Stimulated activated CD4-positive, alpha-beta T cell treated with anti-CD3 and anti-CD28 coated beads, TNF-alpha, amount 100 ng/mL, for 48 hours (primary cell): ENCODE measurements around the gene PRMT3.
"Not testable (repeated sequence)": the region's sequence is repeated elsewhere in the genome, so short reads cannot be mapped to it uniquely, and the experiment has no call there.

Experiments
- DNase-seq, 3 donors: peaks; one replicate each; pipeline ENCODE4 v3.0.0-alpha.2; 2020; ENCODE audit warnings: low read depth in 3 of 3

Gene PRMT3

DNA sequence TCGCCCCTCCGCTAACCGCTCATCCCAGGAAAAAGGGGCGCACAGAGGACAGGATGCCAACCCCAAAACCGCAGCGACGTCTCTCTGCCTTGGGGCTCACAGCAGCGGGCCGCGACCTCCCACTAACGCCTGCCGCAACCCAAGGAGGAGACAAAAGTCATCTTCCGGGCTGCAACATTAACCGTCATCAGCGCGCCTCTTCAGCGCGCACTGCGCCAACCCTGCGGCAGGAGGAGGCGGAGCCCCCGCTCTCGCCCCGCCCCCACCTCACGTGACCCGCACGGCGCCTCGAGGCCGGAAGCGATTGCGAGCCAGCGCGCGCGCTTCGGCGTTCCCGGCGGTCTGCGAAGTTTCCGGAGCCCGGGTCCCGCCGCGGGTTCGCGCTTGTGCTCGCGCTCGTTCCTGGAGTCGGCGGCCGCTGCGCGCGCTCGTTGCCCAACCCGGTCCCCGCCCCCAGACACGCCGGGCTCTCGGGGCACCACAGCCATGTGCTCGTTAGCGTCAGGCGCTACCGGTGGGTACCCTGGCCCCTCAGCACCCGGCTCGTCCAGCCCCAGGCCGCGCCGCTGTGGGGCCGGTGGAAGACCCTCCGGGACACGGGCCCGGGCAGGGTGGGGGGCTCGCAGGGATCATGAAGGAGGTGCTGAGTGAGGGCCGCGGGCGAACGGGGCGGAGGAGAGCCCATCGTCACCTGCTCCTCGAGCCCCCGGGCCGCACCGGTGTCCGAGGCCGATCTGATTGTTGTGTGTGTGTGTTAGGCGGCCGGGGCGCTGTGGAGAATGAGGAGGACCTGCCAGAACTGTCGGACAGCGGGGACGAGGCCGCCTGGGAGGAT is at the start of gene PRMT3:
Gene PRMT3, plus strand, starts transcription at position 456 of the 835 bp plus-strand sequence. Its CDS starts 31 bp downstream, at position 487.
- DNase-seq = peak; percentile 92 to 94 (median 93)

DNA sequence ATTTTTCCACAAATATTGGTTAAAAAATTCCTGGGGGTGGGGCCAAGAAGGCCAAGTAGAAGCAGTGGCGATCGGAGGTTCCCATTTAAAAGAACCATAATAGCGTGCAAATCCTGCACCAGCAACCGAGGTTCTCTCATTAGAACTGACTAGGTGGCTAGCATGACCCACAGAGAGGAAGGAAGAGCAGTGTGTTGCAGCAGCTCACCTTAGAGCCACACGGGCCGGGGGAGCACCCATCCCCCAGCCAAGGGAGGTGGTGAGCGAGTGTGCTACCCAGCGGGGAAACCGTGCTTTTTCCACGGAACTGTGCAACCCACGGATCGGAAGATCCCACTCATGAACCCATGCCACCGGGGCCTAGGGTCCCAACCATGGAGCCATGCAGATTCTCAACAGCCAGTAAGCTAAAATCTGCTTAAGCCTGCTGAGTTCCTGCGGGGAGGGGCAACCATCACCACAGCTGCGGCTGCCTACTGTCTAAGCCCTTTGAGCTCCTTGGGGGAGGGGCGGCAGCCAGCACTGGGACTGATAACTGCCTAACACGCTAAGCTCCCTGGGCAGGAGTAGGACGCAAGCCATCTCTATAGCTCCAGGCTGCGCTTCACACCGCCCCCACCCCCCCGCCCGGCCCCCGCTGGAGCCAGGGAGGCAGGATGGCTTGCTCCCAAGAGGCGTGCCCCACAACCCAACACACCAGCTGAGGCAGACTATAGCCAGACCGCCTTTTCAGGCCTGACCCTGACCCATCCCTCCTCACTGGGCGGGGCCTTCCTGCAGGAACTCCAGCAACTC is 45.0 kb upstream of the PRMT3 start:
- no peak for DNase-seq

DNA sequence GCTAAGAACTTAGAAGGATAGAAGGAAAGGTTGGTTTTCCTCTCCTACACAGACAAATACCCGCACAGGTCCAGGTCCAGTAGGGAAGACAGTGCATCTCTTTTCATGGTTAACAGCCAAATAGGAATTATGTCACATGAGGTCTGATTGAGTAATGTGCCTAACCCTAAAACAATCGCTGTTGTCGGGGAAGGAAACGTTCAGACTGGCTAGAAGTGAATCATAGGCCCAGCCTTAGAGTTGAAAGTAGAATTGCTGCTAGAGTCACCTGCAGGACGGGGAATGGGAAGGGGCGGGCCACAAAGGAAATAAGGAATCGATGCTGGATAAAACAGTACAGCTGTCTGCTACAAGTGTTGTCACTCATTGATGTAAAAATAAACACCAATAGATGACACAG is 36.4 kb upstream of the PRMT3 start:
- DNase-seq = no peak

DNA sequence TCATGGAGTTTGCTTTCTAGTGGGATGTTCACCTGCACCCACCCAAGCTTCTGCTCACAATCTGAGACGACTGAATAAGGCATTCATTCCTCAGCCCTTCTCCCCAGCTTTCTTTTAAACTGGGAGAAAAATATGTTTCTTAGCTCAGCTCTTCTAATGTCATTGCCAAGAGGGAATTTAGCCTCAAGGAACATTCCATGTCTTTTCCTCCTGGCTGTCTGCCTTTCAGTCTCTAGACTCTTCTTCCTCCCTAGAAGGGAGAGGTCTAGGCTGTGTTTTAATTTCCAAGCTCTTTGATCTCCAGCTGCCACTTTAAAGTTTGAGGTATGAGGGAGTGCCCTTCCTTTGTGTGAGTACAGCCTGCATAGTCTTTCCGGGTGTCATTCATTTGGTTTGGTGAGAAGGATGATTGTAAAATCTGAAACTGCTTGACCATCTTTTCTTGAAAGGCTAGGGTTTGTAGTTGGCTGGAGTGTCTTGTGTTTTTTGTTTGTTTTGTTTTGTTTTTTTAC is 35.7 kb upstream of the PRMT3 start:
- no peak for DNase-seq

DNA sequence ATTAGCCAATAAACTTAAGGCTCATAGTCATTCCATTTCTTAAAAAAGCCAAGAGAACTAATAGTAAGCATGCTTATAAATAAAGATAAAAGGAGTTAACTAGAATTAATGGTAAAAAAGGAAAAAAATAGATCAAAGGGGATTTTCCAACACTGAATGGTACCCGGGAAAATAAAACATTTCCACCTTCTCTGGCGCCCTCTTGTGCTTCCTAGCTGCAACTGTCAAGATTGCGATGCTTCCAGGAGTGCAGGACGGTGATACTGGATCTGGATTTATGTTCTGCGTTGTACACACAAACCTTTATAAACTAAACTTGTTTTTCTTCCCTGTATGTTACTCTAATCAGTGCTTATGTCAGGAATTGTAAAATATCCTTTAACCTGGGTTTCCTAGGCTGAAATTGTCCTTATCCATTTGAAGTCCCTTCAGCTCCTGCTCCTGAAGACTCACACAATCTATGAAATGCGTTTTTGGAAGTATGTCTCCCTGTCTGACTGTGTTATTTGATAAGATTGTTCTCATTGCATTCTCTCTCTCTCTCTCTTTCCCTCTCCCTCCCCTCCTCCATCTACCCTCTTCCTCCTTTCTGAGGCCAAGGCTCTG is 33.6 kb upstream of the PRMT3 start:
- DNase-seq = no peak

DNA sequence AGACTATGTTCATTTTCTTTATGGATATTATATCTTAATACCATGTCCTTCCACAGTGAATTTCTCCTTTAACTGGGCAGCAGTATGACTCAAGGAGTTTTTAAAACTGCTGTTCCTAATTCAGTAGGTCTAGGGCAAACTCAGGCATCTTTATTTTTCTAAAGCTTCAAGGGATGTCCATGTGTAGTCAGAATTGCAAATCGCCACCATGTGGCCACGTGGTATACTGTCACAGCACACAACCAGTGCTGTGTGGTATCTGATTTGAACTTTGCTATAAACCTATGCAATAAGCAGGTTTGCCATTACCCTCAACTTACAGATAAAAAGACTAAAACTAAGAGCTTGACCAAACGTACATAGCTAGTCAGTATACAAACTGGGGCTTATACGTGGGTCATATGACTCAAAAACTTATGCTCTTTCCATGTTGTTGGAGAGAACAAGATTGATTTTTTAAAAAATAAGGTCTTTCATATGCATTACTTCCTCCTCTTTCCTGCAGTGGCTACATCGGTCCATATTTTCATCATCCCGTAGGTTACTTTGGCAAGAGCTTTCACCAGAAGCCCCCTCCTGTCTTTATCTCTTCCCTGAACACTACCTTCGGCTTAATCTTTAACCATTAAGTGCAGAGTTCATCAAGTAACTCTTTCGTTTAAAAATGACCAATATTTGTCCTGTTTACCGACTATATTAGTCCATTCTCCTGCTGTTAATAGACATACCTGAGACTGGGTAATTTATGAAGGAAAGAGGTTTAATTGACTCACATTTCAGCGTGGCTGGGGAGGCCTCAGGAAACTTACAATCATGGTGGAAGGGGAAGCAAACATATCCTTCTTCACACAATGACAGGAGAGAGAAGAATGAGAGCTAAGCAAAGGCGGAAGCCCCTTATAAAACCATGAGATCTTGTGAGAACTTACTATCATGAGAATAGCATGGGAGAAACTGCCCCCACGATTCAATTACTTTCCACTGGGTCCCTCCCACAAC is 32.0 kb upstream of the PRMT3 start:
- DNase-seq = no peak

DNA sequence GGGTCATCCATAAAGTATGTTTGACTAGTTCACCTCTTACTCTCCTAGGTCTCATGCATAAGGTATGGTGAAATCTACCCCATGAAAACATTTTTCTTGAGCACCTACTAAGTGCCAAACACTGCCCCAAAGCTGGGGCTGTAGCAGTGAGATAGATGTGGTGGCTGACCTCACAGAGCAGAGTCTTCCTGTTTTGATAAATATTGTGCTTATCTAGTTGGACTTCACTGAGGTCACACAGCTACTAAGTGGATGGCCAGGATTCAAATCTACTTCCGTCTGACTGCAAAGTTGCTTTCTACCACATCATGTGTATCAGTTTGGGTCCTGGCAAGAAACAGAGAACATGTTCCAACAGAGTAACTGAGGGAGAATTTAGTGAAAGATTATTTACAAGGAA is 30.4 kb upstream of the PRMT3 start:
- DNase-seq = no peak

DNA sequence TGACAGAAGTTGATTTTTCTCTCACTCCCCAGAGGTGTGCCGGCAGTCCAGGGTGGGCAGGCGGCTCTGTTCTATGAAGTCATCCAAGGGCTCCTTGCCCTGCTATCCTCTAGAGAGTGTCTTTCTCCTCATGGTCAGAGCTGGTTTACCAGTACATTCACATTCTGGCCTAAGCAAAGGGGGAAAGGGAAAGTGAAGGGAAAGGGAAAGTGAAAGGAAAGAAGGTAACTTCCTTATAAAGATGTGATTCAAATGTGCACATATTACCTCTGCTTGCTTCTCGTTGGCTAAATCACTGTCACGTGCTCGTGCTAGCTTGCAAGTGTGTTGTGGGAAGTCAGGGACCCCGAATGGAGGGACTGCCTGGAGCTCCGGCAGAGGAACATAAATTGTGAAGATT is 26.9 kb upstream of the PRMT3 start:
- no peak for DNase-seq

DNA sequence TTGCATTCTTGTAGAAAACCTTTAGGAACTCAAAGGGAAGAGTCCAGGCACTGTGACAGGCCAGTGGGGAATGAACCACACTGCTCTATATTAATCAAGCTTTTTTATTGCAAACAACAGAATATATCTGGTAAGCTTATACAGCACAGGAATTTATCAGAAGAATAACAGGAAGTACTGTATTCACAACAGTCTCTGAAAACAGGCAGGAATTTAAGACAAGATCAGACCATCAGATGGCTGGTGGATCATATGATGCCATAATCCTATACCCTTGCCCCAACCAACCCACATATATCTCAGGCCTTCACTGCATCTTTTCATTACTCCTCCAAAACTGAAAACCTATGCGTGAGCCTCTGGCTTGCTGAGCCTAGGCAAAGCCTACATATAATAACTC is 25.0 kb upstream of the PRMT3 start:
- DNase-seq = no peak

DNA sequence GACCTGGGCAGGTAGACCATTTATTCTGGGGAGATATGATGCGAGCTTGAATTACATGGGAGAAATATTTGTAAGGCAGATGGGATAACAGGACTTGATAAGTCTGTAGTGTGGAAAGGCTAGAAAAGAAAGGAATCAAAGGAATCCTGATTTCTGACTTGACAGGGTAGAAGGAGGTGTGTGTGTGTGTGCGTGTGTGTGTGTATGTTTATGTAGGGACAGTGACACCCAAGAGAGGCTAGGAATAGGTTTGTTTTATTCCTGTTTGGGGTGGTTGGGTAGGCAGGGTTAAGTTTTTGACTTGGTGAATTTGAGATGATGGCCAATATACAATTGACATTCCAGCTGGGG is 24.4 kb upstream of the PRMT3 start:
- no peak for DNase-seq

DNA sequence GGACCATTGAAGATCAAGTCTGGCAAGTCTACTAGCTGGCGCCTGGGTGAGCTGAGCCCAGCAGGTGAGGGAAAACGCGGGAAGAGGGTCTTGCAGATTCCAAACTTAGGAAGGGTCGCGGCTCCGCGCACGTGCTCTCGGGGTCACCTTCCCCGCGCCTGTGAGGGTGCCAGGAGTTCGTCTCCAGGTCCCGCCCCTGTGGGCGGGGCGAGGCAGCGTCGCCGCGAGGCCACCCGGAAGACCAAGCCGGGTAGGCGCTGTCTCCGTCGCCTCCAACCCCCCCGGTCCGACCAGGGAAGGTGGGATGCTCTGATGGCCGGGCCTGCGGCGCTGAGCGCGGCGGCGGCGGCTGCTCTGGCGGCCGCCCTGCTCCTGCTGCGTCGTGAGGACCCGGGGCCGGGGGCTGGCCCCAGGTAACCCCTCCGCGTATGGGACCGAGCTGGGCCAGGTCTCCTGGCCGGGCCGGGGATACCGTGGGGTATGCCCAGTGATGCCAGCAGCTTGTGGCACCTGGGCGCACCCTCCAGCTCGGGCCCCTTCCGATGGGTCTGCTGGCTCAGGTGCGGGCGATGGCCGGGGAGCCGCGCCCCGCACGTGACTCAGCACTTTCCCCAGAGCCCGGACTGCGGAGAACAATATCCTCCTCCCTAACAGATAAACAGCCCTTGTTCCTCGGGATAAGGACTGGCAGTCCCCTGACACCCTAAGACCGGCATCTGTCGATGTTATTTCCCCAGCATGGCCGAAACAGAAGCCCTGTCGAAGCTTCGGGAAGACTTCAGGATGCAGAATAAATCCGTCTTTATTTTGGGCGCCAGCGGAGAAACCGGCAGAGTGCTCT is 23.8 kb upstream of the PRMT3 start, which contains the start of gene HTATIP2:
Gene HTATIP2, plus strand, starts transcription at position 215 of the 841 bp plus-strand sequence. Its CDS starts 524 bp downstream, at position 739.
- peak in 2 of 3 donors; percentile 37 to 63 for DNase-seq

DNA sequence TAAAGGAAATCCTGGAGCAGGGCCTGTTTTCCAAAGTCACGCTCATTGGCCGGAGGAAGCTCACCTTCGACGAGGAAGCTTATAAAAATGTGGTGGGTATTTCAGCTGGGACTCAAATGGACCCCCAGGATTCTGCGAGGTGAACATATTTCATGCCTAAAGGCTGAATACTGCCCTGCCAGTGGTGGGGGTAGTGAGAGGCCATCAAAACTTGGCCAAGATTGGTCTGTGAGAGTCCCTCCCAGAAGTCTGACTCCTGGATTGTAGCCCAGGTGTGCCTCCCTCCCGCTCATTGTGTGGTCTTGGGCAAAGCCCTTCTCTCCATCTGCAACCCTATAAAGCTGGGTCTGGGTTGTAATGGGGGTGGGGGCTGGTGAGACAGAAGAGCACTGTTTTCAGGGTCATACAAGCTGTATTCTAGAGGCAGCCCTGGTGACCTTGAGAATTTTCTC is 23.1 kb upstream of the PRMT3 start:
- no peak for DNase-seq

DNA sequence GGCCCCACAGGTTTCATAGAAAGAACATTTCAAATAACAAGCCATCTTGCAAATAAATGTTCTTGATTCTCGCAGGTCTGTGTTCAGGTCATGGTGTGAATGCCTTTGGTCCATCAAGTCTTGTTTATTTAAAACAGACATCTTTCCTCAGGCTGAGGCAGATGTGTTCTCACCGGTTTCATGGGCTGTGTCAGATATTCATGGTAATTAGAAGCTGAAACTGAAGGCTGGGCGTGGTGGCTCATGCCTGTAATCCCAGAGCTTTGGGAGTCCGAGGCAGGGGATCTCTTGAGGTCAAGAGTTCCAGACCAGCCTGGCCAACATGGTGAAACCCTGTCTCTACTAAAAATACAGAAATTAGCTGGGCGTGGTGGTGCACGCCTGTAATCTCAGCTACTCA is 22.1 kb upstream of the PRMT3 start:
- not testable (repeated sequence) for DNase-seq

DNA sequence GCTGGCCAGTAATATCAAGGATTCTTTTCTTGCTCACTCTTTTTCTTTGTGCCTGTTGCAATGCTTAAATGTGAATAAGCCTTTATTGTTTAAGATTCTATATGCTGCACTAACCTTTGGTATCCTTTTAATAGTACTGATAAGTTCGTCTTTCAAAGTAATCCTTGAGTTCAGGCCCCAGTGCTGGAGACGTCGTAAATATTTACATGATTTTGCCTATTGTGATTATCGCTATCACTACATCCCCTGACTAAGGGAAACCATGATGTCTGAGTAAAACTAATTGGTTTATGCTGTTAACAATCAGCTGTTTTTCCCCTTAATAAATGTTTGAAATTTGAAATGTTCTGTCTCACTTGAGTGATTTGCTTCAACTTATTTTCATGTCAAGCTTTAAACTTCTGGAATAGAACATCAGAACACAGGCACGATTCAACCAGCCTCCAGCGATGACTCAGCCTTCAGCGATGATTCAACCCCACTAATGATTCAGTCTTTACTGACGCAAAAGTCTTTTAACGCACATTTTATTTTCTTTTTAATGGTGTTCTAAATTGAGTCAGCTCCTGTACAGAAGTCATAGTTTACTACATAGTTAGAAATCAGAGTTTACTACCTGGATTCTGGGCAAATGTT is 20.1 kb upstream of the PRMT3 start:
- peak in 2 of 3 donors; percentile 55 to 56 for DNase-seq

DNA sequence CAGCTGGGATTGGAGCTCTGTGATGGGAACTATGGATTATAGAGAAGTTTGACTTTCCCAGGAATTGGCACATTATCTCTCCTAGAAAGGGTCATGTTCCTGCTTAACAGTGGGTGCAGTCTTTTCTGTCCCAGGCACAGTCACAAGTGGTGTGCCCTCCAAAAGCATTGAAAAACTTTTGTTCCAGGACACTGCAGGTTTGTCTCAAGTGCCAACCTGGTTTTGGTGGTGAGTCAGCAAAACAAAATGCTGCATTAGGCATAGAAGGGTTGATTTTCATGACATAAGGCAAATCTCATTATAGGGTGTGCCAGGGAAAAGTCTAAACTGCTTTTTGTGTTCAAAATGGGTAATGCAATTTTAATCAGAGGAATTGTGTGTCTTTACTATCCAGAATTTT is 19.1 kb upstream of the PRMT3 start:
- no peak for DNase-seq

DNA sequence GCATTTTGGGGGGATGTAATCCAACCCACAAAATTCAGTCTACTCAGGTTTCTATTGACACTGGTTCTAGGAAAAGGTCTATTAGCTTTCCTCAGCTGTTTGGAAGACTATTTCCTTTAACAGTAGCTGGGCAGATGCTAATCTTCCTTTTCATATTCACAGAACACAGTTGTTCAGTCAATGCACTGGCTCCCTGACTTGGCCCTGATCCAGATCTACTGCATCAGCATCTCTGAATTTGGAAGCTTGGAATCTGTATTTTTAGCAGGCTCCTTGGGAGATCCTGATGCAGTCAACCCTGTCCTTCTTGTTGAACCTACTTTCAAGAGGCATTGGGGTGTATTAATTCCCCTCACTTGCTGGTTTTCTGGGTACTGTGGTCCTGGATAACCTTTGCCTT is 17.7 kb upstream of the PRMT3 start:
- DNase-seq = no peak

DNA sequence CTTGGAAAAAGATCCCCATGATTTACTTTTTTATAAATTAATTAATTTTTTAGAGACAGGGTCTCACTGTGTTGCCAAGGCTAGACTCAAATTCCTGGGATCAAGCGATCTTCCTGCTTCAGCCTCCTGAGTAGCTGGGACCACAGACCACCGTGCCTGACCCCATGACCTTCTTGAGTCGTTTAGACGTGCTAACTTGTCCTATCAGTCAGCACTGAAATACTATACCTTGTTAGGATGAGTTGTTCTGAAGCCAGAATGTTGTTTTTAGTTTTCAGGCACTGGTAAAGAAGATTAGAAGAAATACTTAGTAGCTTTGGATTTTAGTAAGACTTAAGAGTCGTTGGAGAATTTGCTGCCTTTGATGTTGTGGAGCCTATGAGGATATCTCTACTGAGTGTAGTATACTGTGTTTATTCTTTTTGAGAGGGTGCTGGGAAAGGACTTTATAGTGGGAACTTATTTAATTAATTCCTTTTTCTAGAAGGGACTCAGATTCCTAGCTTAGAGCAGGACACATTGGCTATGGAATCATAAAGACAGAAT is 15.4 kb upstream of the PRMT3 start:
- no peak for DNase-seq

DNA sequence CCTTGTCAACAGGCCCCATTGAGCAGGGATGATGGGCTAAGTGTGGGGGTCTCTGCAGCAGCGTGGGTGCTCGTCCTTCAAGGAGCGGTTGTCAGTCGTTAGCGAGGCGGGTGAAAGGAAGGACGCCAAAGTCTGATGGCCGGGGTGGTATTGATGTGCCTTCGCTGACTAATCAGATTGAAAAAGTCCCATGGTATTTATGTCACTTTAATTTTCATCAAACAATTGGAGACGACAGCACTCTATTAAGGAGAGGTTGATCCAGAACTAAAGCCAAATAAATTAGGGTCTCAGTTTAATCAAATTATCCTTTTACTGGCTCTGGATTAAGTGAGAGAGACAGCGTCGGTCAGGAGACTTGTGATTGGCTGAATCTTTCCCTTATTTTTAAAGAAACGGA is 14.4 kb upstream of the PRMT3 start:
- DNase-seq = no peak

DNA sequence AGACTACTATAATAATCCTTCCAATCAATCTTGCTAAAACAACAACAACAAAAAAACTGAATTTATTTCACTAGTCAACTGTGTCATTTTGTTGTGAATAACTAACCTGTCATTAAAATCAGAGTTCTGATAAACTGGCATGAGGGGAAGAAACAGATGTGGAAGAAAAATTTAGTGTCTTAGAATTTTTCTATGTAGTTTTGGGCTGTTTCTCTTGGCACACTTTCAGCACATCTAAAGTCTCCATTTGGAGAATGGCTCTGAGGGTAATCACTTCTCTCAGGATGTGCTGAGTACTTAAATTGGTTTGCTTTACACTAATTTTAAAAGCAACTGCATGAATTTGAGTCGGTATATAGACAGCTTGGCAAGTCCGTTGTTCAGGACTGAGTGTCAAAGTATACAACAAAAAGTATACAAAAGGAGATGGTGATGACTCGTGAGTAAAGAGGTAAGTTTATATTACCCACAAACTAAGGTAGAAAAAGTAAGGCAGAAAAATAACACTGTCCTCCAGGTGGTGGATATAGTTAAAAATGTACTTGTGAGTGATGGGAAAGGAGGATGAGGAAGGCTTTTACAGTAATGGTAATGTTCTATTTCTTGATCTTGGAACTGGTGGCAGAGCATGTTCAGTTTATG is 13.8 kb upstream of the PRMT3 start:
- no peak for DNase-seq
